ENCODE results near the gene SLC12A9.

The SLC12A9 gene

DNA sequence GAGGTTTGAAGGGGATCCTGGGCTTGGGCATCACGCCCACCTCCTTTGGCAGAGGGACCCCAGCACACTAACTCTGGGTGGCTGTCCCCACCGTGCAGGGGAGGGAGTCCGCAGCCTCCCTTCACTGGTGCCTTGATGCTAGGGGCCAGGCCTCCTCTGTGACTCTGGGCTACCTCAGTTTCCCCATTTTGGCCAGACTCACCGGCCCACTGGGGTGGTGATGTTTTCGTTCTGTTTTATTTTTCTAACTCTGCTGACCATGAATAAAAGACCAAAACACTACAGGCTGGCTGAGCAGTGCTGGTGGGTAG lies 14.2 kb downstream of the SLC12A9 start:
- TF ChIP-seq, protein P1, sequence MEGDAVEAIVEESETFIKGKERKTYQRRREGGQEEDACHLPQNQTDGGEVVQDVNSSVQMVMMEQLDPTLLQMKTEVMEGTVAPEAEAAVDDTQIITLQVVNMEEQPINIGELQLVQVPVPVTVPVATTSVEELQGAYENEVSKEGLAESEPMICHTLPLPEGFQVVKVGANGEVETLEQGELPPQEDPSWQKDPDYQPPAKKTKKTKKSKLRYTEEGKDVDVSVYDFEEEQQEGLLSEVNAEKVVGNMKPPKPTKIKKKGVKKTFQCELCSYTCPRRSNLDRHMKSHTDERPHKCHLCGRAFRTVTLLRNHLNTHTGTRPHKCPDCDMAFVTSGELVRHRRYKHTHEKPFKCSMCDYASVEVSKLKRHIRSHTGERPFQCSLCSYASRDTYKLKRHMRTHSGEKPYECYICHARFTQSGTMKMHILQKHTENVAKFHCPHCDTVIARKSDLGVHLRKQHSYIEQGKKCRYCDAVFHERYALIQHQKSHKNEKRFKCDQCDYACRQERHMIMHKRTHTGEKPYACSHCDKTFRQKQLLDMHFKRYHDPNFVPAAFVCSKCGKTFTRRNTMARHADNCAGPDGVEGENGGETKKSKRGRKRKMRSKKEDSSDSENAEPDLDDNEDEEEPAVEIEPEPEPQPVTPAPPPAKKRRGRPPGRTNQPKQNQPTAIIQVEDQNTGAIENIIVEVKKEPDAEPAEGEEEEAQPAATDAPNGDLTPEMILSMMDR (conservative IDR thresholded peaks at IDR 0.05; ENCODE audit: low read length): no peak
- TF ChIP-seq EZH2phosphoT487 (IDR thresholded peaks at IDR 0.05; ENCODE audit: borderline replicate concordance): no peak
- peak overlapping the region; percentile 97 for H3K9ac ChIP-seq (ENCODE audit: low read depth, low read length, poor library complexity, severe bottlenecking)

GRCh38 chr7:100867040-100867775 lies 14.7 kb downstream of the SLC12A9 start, which contains the start of gene TRIP6:
TSS of gene TRIP6 (plus strand) at chr7:100867387. CDS start at chr7:100867498, 111 bp downstream.
- Histone ChIP-seq H3K79me2 (ENCODE audit: insufficient read depth, low read length) (peaks cover 29% of the 10 kb centered on the region), H3K4me1 (ENCODE audit: insufficient read depth, low read length, poor library complexity, severe bottlenecking) (peaks cover 12% of the 10 kb centered on the region), H3F3A (ENCODE audit: low read depth) (no peaks in the 10 kb centered on the region), H3K9me3 (ENCODE audit: insufficient read depth, low read depth, low read length) (no peaks in the 10 kb centered on the region), H3K4me3 (ENCODE audit: low read length, poor library complexity, severe bottlenecking) (peak within 1 kb of the TSS; percentile 79), H3K4me2 (ENCODE audit: low read depth, low read length, poor library complexity, severe bottlenecking) (peak within 1 kb of the TSS; percentile 87), H3K9me2 (replicated peaks; ENCODE audit: low read depth, low read length) (no peaks in the 10 kb centered on the region), H4K20me1 (ENCODE audit: insufficient read depth, low read length, poor library complexity, severe bottlenecking) (no peaks in the 10 kb centered on the region), H3K36me3 (ENCODE audit: insufficient read depth, low read length) (peaks cover 4% of the 10 kb centered on the region; the same call in 1 of the 2 replicates), H2AFZ (ENCODE audit: low read length) (peak within 1 kb of the TSS; percentile 73), H3K27me3 (ENCODE audit: insufficient read depth, low read length, poor library complexity, severe bottlenecking) (no peaks in the 10 kb centered on the region), H3K9ac (ENCODE audit: low read depth, low read length, poor library complexity, severe bottlenecking) (peak within 1 kb of the TSS; percentile 97)
- TF ChIP-seq EZH2phosphoT487 (IDR thresholded peaks at IDR 0.05; ENCODE audit: borderline replicate concordance): no peak
- TF ChIP-seq, protein P1 (conservative IDR thresholded peaks at IDR 0.05; ENCODE audit: low read length): no peak

More for the DNA sequence above, 14.2 kb downstream of the SLC12A9 start:
- Histone ChIP-seq H3F3A (ENCODE audit: low read depth) (no peaks in the 10 kb centered on the region), H3K4me1 (ENCODE audit: insufficient read depth, low read length, poor library complexity, severe bottlenecking) (peaks cover 12% of the 10 kb centered on the region), H3K9me2 (replicated peaks; ENCODE audit: low read depth, low read length) (no peaks in the 10 kb centered on the region), H3K9me3 (ENCODE audit: insufficient read depth, low read depth, low read length) (no peaks in the 10 kb centered on the region), H3K36me3 (ENCODE audit: insufficient read depth, low read length) (peaks cover 4% of the 10 kb centered on the region; the same call in 1 of the 2 replicates), H3K27me3 (ENCODE audit: insufficient read depth, low read length, poor library complexity, severe bottlenecking) (no peaks in the 10 kb centered on the region), H3K79me2 (ENCODE audit: insufficient read depth, low read length) (peaks cover 29% of the 10 kb centered on the region), H4K20me1 (ENCODE audit: insufficient read depth, low read length, poor library complexity, severe bottlenecking) (no peaks in the 10 kb centered on the region), H3K4me2 (ENCODE audit: low read depth, low read length, poor library complexity, severe bottlenecking) (peak overlapping the region; percentile 87), H3K4me3 (ENCODE audit: low read length, poor library complexity, severe bottlenecking) (peak overlapping the region; percentile 79), H2AFZ (ENCODE audit: low read length) (peak overlapping the region; percentile 73)

DNA sequence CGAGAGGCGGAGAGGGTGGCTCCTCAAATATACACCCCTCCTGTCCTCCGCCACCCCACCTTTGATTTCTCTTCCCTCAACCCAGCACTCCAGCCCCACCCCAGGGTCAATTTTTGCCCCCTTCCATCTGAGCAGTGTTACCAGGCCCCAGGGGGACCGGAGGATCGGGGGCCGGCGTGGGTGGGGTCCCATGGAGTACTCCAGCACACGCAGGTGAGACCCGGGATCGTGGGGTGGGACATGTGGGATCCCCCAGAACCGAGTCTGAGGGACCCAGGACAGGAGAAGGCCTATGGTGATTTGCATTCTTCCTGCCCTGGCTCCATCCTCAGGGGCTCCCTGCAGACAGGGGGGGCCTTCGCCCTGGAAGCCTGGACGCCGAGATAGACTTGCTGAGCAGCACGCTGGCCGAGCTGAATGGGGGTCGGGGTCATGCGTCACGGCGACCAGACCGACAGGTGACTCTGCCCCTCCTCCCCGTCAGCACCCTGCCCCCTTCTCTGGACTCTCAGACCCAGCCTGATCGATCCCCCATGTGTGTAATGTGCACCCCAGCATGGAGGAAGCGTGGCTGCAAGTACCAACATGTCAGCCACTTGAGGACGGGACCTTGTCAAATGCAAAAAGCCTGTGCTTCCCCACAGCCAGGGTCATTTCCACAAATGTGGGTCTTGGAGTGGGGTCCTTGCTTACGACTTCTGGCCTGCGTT lies 15.4 kb downstream of the SLC12A9 start:
- TF ChIP-seq EZH2phosphoT487 (IDR thresholded peaks at IDR 0.05; ENCODE audit: borderline replicate concordance): no peak
- TF ChIP-seq, protein P1 (conservative IDR thresholded peaks at IDR 0.05; ENCODE audit: low read length): no peak
- Histone ChIP-seq H3F3A (ENCODE audit: low read depth) (no peaks in the 10 kb centered on the region), H3K9ac (ENCODE audit: low read depth, low read length, poor library complexity, severe bottlenecking) (peak overlapping the region; percentile 97)

More for the DNA sequence above, 15.4 kb downstream of the SLC12A9 start:
- H3K9me2 ChIP-seq (replicated peaks; ENCODE audit: low read depth, low read length): no peaks in the 10 kb centered on the region
- peaks cover 12% of the 10 kb centered on the region for H3K4me1 ChIP-seq (ENCODE audit: insufficient read depth, low read length, poor library complexity, severe bottlenecking)
- H4K20me1 ChIP-seq (ENCODE audit: insufficient read depth, low read length, poor library complexity, severe bottlenecking): no peaks in the 10 kb centered on the region
- no peaks in the 10 kb centered on the region for H3K27me3 ChIP-seq (ENCODE audit: insufficient read depth, low read length, poor library complexity, severe bottlenecking)
- peaks cover 4% of the 10 kb centered on the region; the same call in 1 of the 2 replicates for H3K36me3 ChIP-seq (ENCODE audit: insufficient read depth, low read length)
- H2AFZ ChIP-seq (ENCODE audit: low read length): peak overlapping the region; percentile 73
- H3K79me2 ChIP-seq (ENCODE audit: insufficient read depth, low read length): peaks cover 29% of the 10 kb centered on the region
- H3K4me2 ChIP-seq (ENCODE audit: low read depth, low read length, poor library complexity, severe bottlenecking): peak overlapping the region; percentile 87
- peak overlapping the region; percentile 79 for H3K4me3 ChIP-seq (ENCODE audit: low read length, poor library complexity, severe bottlenecking)
- no peaks in the 10 kb centered on the region for H3K9me3 ChIP-seq (ENCODE audit: insufficient read depth, low read depth, low read length)

Measured in Loucy (cell line).